GM12878 (cell line): Measurements from ENCODE around the gene MTFMT. TPM values are rescaled to one million over a fixed set of nuclear protein-coding genes. Genes with fewer than 3 reads are reported as not detected.

Experiments used
- ATAC-seq: fragments of 200-7000 bp; cut with Tn5 transposase; 3 replicates; pipeline ENCODE4 v1.9.1; 2020; ENCODE audit warnings: mild to moderate bottlenecking, moderate library complexity
- BruUV-seq: library from RNA; stranded (reverse); fragments of 400-500 nt; replicated peaks from 2 replicates; lab custom pipeline; 2021; lab: Mats Ljungman, UMichigan
- CTCF ChIA-PET: fragments of 300-600 bp; sonication (Branson Sonifier 250); formaldehyde crosslinking; extraction: SDS; loops from one replicate; lab custom pipeline; 2021; ENCODE audit warnings: inconsistent platforms; lab: Yijun Ruan, JAX
- POLR2A ChIA-PET: fragments of 350-600 bp; formaldehyde crosslinking; extraction: SDS; loops from one replicate; lab custom pipeline; 2021; ENCODE audit warnings: inconsistent platforms; lab: Charles Lee
- RAD21 ChIA-PET: fragments of 300-600 bp; sonication (Branson Sonifier 250); formaldehyde crosslinking; loops from one replicate; lab custom pipeline; 2023; ENCODE audit warnings: antibody characterized with exemption; ENCODE audit not compliant: unreplicated experiment; lab: Charles Lee
- SMC1A ChIA-PET: fragments of 300-600 bp; sonication (Branson Sonifier 250); formaldehyde crosslinking; loops from one replicate; lab custom pipeline; 2023; ENCODE audit not compliant: unreplicated experiment, uncharacterized antibody; lab: Charles Lee
- DNase-seq: peaks from one replicate; pipeline ENCODE4 v3.0.0-alpha.2; 2011; ENCODE audit warnings: low read depth, low spot score
- FAIRE-seq: peaks from 3 replicates; lab custom pipeline; 2011; peaks lifted over from hg19 to GRCh38; lab: Jason Lieb, UNC
- H2AFZ ChIP-seq: 2 replicates; pipeline ENCODE4 v1.6.0; 2011; ENCODE audit warnings: low read depth, low read length, control low read depth; ENCODE audit not compliant: control insufficient read depth
- H3K27ac ChIP-seq: 2 replicates; pipeline ENCODE4 v1.5.1; 2011; ENCODE audit warnings: control low read depth; ENCODE audit not compliant: control insufficient read depth, insufficient read depth
- H3K27me3 ChIP-seq, 2 experiments: replicated peaks in 1 of 2; 2 replicates each; pipeline versions ENCODE4 v1.6.0 to v1.6.1; 2011; ENCODE audit warnings: low read length in 1 of 2; ENCODE audit not compliant: control insufficient read depth in 2 of 2, insufficient read depth in 2 of 2
- H3K36me3 ChIP-seq, 2 experiments: 2 replicates each; pipeline ENCODE4 v1.5.1; 2011; ENCODE audit warnings: low read length in 1 of 2; ENCODE audit not compliant: control insufficient read depth in 2 of 2, insufficient read depth in 2 of 2
- H3K4me1 ChIP-seq: 2 replicates; pipeline ENCODE4 v1.6.1; 2011; ENCODE audit warnings: mild to moderate bottlenecking, low read length, moderate library complexity, mixed read lengths; ENCODE audit not compliant: control insufficient read depth, insufficient read depth
- H3K4me2 ChIP-seq: 2 replicates; pipeline ENCODE4 v1.6.0; 2011; ENCODE audit warnings: control low read depth; ENCODE audit not compliant: control insufficient read depth, insufficient read depth
- H3K4me3 ChIP-seq: fragments of 200-600 bp; sonication (generic); 2 replicates; pipeline ENCODE4 v1.5.1; 2016
- H3K79me2 ChIP-seq: 2 replicates; pipeline ENCODE4 v1.6.0; 2011; ENCODE audit warnings: low read length; ENCODE audit not compliant: control insufficient read depth, insufficient read depth
- H3K9ac ChIP-seq: 2 replicates; pipeline ENCODE4 v1.8.0; 2011; ENCODE audit warnings: low read length, control low read depth, mixed read lengths; ENCODE audit not compliant: control insufficient read depth, insufficient read depth
- H3K9me3 ChIP-seq: replicated peaks from 3 replicates; pipeline ENCODE4 v1.5.1; 2011; ENCODE audit warnings: mild to moderate bottlenecking, low read length; ENCODE audit not compliant: control insufficient read depth, insufficient read depth
- H4K20me1 ChIP-seq: 2 replicates; pipeline ENCODE4 v1.6.0; 2011; ENCODE audit not compliant: control insufficient read depth, insufficient read depth
- BCL11A ChIP-seq: IDR thresholded peaks from 2 replicates; pipeline ENCODE4 v1.6.1; 2011; ENCODE audit warnings: low read depth, low read length
- CEBPB ChIP-seq, 2 experiments: fragments of 150-350 bp in 1 of 2; IDR thresholded peaks; 2 replicates each; pipeline ENCODE4 v1.6.1; 2012 to 2014; ENCODE audit warnings: low read depth in 2 of 2, low read length in 2 of 2, borderline replicate concordance in 1 of 2, inconsistent platforms in 1 of 2
- JUND ChIP-seq: IDR thresholded peaks from 2 replicates; pipeline ENCODE4 v1.6.1; 2012; ENCODE audit warnings: low read depth, mild to moderate bottlenecking, low read length, improper control_type of control experiment, moderate library complexity
- RUNX3 ChIP-seq: IDR thresholded peaks from 2 replicates; pipeline ENCODE4 v1.6.1; 2012; ENCODE audit warnings: low read length, inconsistent platforms
- TCF7 ChIP-seq: IDR thresholded peaks from 2 replicates; pipeline ENCODE4 v1.6.1; 2014; ENCODE audit warnings: antibody characterized with exemption, borderline replicate concordance
- ZNF24 ChIP-seq: fragments of 450-650 bp; IDR thresholded peaks from 2 replicates; pipeline ENCODE4 v1.6.1; 2017; ENCODE audit warnings: antibody characterized with exemption, mild to moderate bottlenecking
- WGBS: methylation state at CpG from one replicate; pipeline ENCODE4 v1.1.6; 2016; ENCODE audit warnings: low lambda C conversion rate; ENCODE audit not compliant: insufficient replicate concordance, insufficient coverage; ENCODE audit errors: missing lambda C conversion rate; 5-methylcytosine and 5-hydroxymethylcytosine counted together
- in situ Hi-C: fragments of 300-500 bp; cut with MboI; formaldehyde crosslinking; loops from 9 replicates; pipeline ENCODE4 v1.14.3; 2018; ENCODE audit warnings: mixed read lengths
- intact Hi-C: fragments of 100-400 bp; cut with micrococcal nuclease; formaldehyde crosslinking; loops from one replicate; pipeline ENCODE4 v1.14.2; 2022; ENCODE audit not compliant: unreplicated experiment
- polyA plus RNA-seq, 11 experiments: library from polyadenylated mRNA; depleted of rRNA in 4 of 11; unstranded in 6 of 11; stranded (reverse) in 5 of 11; fragments of >200 nt; fragmentation: Nextera tagmentation in 4 of 11; fragmentation: Illumina TruSeq in 1 of 11; extraction: Ambion mirVana in 4 of 11; extraction: Trizol in 1 of 11; gene quantifications; 1 replicate in 1 of 11; 2 replicates in 10 of 11; pipeline versions ENCODE4 v1.2.1 to v1.2.3, GENCODE V29; 2011 to 2016; ENCODE audit warnings: inconsistent platforms in 2 of 11, missing spikeins in 2 of 11, low read depth in 1 of 11
- total RNA-seq, 4 experiments: library from RNA; depleted of rRNA in 3 of 4; stranded (reverse); fragments of >200 nt in 3 of 4; fragmentation: Illumina TruSeq in 1 of 4; extraction: Trizol in 1 of 4; gene quantifications; 2 replicates each; pipeline versions ENCODE4 v1.2.1 to v1.2.3, GENCODE V29; 2013 to 2021
- TF ChIP-seq, protein P1 (sequence below): fragments of 450-650 bp; IDR thresholded peaks from 2 replicates; pipeline ENCODE4 v1.6.1; 2017; ENCODE audit warnings: mild to moderate bottlenecking, low read depth, inconsistent platforms; ENCODE audit not compliant: poor library complexity, severe bottlenecking
- TF ChIP-seq, protein P2 (sequence below): fragments of 150-350 bp; IDR thresholded peaks from 2 replicates; pipeline ENCODE4 v1.6.1; 2016; ENCODE audit warnings: low read depth, low read length

Gene MTFMT
- total and polyA plus RNA-seq, 10 of the 15 experiments (the other 5 are each of a cell fraction or from before 2014, with no cell fraction given) = 1.7 to 29.8 (median 17.4) TPM

GRCh38 chr15:65038428-65038827, 9.0 kb upstream of the MTFMT start (continued):
- TF ChIP-seq, protein P1, sequence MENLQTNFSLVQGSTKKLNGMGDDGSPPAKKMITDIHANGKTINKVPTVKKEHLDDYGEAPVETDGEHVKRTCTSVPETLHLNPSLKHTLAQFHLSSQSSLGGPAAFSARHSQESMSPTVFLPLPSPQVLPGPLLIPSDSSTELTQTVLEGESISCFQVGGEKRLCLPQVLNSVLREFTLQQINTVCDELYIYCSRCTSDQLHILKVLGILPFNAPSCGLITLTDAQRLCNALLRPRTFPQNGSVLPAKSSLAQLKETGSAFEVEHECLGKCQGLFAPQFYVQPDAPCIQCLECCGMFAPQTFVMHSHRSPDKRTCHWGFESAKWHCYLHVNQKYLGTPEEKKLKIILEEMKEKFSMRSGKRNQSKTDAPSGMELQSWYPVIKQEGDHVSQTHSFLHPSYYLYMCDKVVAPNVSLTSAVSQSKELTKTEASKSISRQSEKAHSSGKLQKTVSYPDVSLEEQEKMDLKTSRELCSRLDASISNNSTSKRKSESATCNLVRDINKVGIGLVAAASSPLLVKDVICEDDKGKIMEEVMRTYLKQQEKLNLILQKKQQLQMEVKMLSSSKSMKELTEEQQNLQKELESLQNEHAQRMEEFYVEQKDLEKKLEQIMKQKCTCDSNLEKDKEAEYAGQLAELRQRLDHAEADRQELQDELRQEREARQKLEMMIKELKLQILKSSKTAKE = no peak
- TF ChIP-seq TCF7 (no peak), CEBPB (IDR thresholded peaks at IDR 0.05; ENCODE audit: borderline replicate concordance in 1 of 2, low read depth in 2 of 2, low read length in 2 of 2) (no peak), ZNF24 (no peak), JUND (no peak), BCL11A (no peak)
- TF ChIP-seq, protein P2, sequence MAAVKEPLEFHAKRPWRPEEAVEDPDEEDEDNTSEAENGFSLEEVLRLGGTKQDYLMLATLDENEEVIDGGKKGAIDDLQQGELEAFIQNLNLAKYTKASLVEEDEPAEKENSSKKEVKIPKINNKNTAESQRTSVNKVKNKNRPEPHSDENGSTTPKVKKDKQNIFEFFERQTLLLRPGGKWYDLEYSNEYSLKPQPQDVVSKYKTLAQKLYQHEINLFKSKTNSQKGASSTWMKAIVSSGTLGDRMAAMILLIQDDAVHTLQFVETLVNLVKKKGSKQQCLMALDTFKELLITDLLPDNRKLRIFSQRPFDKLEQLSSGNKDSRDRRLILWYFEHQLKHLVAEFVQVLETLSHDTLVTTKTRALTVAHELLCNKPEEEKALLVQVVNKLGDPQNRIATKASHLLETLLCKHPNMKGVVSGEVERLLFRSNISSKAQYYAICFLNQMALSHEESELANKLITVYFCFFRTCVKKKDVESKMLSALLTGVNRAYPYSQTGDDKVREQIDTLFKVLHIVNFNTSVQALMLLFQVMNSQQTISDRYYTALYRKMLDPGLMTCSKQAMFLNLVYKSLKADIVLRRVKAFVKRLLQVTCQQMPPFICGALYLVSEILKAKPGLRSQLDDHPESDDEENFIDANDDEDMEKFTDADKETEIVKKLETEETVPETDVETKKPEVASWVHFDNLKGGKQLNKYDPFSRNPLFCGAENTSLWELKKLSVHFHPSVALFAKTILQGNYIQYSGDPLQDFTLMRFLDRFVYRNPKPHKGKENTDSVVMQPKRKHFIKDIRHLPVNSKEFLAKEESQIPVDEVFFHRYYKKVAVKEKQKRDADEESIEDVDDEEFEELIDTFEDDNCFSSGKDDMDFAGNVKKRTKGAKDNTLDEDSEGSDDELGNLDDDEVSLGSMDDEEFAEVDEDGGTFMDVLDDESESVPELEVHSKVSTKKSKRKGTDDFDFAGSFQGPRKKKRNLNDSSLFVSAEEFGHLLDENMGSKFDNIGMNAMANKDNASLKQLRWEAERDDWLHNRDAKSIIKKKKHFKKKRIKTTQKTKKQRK = no peak

DNA sequence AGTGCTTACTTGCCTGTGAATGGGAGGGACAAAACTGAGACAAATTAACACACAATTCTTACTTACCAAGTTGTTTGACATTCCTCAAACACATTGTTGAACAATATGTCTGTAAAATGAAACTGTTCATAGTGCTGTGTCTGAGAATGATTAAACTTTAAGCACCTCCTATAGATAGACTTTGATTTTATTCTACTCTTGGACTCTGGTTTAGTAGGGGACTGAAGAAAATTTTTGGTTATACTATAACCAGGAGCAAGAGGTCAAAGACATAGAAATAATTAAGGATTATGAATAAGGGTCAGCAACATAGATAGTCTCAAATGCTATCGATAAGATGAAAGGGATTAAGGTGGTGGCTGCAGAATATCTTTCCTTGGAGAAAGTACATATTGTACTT, 7.9 kb upstream of the MTFMT start:
- in situ Hi-C loops (no loop called here), intact Hi-C loops (no loop called here)
- no peak for TF ChIP-seq RUNX3
- POLR2A ChIA-PET = no interaction called here
- H2AFZ ChIP-seq = no peak overlapping the region
- RAD21 ChIA-PET = no interaction called here
- ATAC-seq (no peak), DNase-seq (no peak), FAIRE-seq (no peak)
- no peaks in the 10 kb centered on the region for H3K79me2 ChIP-seq
- SMC1A ChIA-PET = no interaction called here
- no peaks in the 10 kb centered on the region for H3K36me3 ChIP-seq
- H3K27ac ChIP-seq = no peak overlapping the region
- H4K20me1 ChIP-seq = no peaks in the 10 kb centered on the region
- H3K4me3 ChIP-seq = no peak overlapping the region
- no peaks in the 10 kb centered on the region for H3K9me3 ChIP-seq
- H3K27me3 ChIP-seq = no peaks in the 10 kb centered on the region
- H3K4me2 ChIP-seq = no peak overlapping the region
- no peak overlapping the region for H3K9ac ChIP-seq
- H3K4me1 ChIP-seq = 0 out of 2 replicates have a peak, but pooled peaks cover 2% of the 10 kb centered on the region
- no TSS peak for BruUV-seq
- CTCF ChIA-PET = no interaction called here
- 95% methylated on average over 1 of the region's 1 CpG for WGBS
